Ovary (tissue), 9 donors: ENCODE data around the gene XPC. TPM values are rescaled to one million over a fixed set of nuclear protein-coding genes. Genes with fewer than 3 reads are reported as not detected.

Source experiments
- DNase-seq, 5 donors: peaks; one replicate each; pipeline ENCODE4 v3.0.0-alpha.2; 2019 to 2020
- H3K27ac ChIP-seq, 2 donors: fragments of 200-600 bp; one replicate each; pipeline versions ENCODE4 v1.5.1 to v1.8.0; 2019 to 2022
- H3K27me3 ChIP-seq: fragments of 200-600 bp; one replicate; pipeline ENCODE4 v1.8.0; 2022
- H3K36me3 ChIP-seq: fragments of 200-600 bp; sonication (generic); one replicate; pipeline ENCODE4 v1.5.1; 2019
- H3K4me1 ChIP-seq: one replicate; pipeline ENCODE4 v1.8.1; 2013; ENCODE audit warnings: mild to moderate bottlenecking, moderate library complexity; ENCODE audit not compliant: insufficient read depth
- H3K4me3 ChIP-seq: fragments of 200-600 bp; sonication (generic); one replicate; pipeline ENCODE4 v1.5.1; 2017
- H3K9me3 ChIP-seq, 2 donors: fragments of 200-600 bp in 1 of 2; sonication (generic) in 1 of 2; one replicate each; pipeline versions ENCODE4 v1.5.1 to v1.8.1; 2013 to 2019; ENCODE audit warnings: mild to moderate bottlenecking in 1 of 2, moderate library complexity in 1 of 2
- EP300 ChIP-seq: sonication (generic); formaldehyde crosslinking; IDR thresholded peaks from one replicate; pipeline ENCODE4 v1.6.1; 2017; ENCODE audit warnings: antibody characterized with exemption
- POLR2A ChIP-seq: fragments of 450-650 bp; IDR thresholded peaks from one replicate; pipeline ENCODE4 v1.6.1; 2017; ENCODE audit warnings: antibody characterized with exemption, mild to moderate bottlenecking, moderate library complexity
- WGBS, 3 donors: extraction: QIAGEN DNeasy Blood & Tissue Kit in 1 of 3; methylation state at CpG; one replicate each; pipeline versions ENCODE4 v1.1.5 to v1.1.7; 2013 to 2017; 5-methylcytosine and 5-hydroxymethylcytosine counted together
- intact Hi-C, 4 donors: fragments of 100-400 bp; cut with DNase I; formaldehyde crosslinking; loops; one replicate each; pipeline versions ENCODE4 v1.11.0 to v1.15.1; 2022 to 2023
- polyA plus RNA-seq, 2 donors: library from polyadenylated mRNA; stranded (reverse); fragments of 200-250 nt in 1 of 2; fragments of 350-450 nt in 1 of 2; fragmentation: Illumina TruSeq in 1 of 2; extraction: RNeasy Lipid Tissue Mini Kit (QIAGEN cat#74804) in 1 of 2; gene quantifications; one replicate each; pipeline ENCODE4 v1.2.3, GENCODE V29; 2013 to 2014
- total RNA-seq, 7 donors: library from RNA; depleted of rRNA in 2 of 7; stranded (reverse); fragments of >200 nt in 2 of 7; fragmentation: NEBNext Ultra II Directional in 3 of 7; extraction: Animal tissue kit (Norgen Biotek cat#: 25700) in 3 of 7; gene quantifications; one replicate each; pipeline versions ENCODE4 v1.1.0 to v1.2.4, GENCODE V29; 2016 to 2023
- TF ChIP-seq, protein P1 (sequence below), 3 donors: fragments of 450-650 bp in 2 of 3; fragments of 200-600 bp in 1 of 3; IDR thresholded peaks; one replicate each; pipeline versions ENCODE4 v1.5.1 to v1.8.0; 2016 to 2022; ENCODE audit warnings: antibody characterized with exemption in 3 of 3, mild to moderate bottlenecking in 1 of 3
- donor health status: DM: no; HTN: no; CAD: no; lungs with moderate emphysema.
- donor health status: DM: no; HTN: no; CAD: no.
- donor health status: Bipolar disorder and iron deficiency.
- donor health status: DM: yes; HTN: yes; CAD: no.
- donor health status: DM: no; HTN: no; CAD: no.
- donor health status: DM: yes; HTN: yes; CAD: no.

The XPC gene
- total and polyA plus RNA-seq, 9 donors, result 36.2 to 63.1 (median 40.6) TPM

- TF ChIP-seq POLR2A (no peak), EP300 (no peak)
- TF ChIP-seq, protein P1, sequence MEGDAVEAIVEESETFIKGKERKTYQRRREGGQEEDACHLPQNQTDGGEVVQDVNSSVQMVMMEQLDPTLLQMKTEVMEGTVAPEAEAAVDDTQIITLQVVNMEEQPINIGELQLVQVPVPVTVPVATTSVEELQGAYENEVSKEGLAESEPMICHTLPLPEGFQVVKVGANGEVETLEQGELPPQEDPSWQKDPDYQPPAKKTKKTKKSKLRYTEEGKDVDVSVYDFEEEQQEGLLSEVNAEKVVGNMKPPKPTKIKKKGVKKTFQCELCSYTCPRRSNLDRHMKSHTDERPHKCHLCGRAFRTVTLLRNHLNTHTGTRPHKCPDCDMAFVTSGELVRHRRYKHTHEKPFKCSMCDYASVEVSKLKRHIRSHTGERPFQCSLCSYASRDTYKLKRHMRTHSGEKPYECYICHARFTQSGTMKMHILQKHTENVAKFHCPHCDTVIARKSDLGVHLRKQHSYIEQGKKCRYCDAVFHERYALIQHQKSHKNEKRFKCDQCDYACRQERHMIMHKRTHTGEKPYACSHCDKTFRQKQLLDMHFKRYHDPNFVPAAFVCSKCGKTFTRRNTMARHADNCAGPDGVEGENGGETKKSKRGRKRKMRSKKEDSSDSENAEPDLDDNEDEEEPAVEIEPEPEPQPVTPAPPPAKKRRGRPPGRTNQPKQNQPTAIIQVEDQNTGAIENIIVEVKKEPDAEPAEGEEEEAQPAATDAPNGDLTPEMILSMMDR (IDR thresholded peaks at IDR 0.05), result no peak
- 89 to 91% (median 91%) methylated on average over 10 of the region's 10 CpGs for WGBS, 3 donors
- no peaks in the 10 kb centered on the region for H3K27me3 ChIP-seq
- H3K4me1 ChIP-seq, result peaks cover 4% of the 10 kb centered on the region
- no peaks in the 10 kb centered on the region for H3K9me3 ChIP-seq
- intact Hi-C loops, result no loop called here
- DNase-seq, result no peak
- H3K4me3 ChIP-seq, result no peak overlapping the region
- no peaks in the 10 kb centered on the region for H3K36me3 ChIP-seq
- H3K27ac ChIP-seq, result no peak overlapping the region
Observed at GRCh38 chr3:14133188-14133800, 45.1 kb downstream of the XPC start.

DNA sequence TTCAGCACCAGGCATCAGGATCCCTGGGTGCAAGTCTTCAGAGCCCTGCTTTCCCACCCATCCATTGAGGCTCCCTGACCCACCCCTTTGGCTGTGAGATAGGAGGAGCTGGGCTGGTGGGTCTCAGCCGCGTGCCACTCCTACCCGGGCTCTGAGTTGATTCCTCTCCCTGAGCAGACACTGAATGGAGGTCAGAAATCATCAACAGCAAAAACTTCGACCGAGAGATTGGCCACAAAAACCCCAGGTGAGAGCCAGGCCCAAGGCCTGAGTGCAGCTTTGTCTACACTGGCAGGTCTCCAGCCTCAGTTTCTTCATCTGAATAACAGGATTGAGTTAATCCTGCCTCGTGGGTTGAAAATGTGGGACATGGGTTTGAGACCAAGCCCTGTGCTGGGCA is 45.7 kb downstream of the XPC start:
- no peak overlapping the region for H3K27ac ChIP-seq
- H3K27me3 ChIP-seq, result no peaks in the 10 kb centered on the region
- 89 to 96% (median 92%) methylated on average over 6 of the region's 6 CpGs for WGBS, 3 donors
- intact Hi-C loops, result no loop called here
- no peaks in the 10 kb centered on the region for H3K36me3 ChIP-seq
- no peaks in the 10 kb centered on the region for H3K9me3 ChIP-seq
- H3K4me1 ChIP-seq, result peaks cover 4% of the 10 kb centered on the region
- H3K4me3 ChIP-seq, result no peak overlapping the region
- DNase-seq, result no peak
- TF ChIP-seq EP300 (no peak), POLR2A (no peak)
- TF ChIP-seq, protein P1 (IDR thresholded peaks at IDR 0.05), result no peak

DNA sequence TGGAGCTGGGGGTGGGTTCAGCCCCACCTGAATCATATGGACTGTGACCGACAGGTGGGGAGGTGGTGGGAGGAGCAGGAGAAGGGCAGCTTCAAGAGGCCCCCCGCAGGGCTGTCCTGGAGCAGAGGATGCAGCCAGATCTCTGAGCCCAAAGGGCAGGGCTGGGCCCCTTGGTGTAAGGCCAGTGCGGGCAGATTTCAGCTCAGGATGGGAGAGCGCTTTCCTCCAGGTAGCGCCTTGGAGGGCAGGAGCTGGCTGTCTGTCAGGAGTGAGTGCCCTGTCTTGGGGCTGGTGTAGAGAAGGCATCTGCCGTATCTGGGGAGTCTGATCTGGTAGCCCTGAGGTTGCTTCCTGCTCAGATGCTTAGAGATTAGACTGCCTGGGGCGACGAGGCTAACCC is 46.3 kb downstream of the XPC start:
- H3K36me3 ChIP-seq, result no peaks in the 10 kb centered on the region
- no peak for DNase-seq

DNA sequence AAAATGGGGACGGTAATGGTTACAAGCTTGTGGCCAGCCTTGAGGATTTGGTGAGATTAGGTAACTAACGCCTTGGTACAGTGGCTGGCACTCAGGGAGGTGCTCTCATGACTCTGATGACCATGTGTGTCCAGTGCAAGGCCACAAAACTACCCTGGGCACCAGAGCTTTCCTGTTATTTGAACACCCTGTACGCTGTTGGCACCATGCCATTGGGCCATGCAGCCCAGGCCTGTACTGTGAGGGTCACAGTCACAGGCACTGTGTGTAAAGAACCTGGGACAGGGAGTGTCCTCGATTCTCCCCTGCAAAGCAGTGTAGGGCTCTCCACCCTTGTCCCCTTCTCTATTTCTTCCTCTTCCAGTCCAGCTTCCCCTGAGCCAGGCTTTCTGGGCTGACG is 47.3 kb downstream of the XPC start:
- intact Hi-C loops, result no loop called here
- no peak for DNase-seq
- Histone ChIP-seq H3K27ac (no peak overlapping the region), H3K36me3 (no peaks in the 10 kb centered on the region), H3K27me3 (no peaks in the 10 kb centered on the region), H3K4me1 (peaks cover 13% of the 10 kb centered on the region), H3K9me3 (no peaks in the 10 kb centered on the region), H3K4me3 (no peak overlapping the region)
- 71 to 91% (median 78%) methylated on average over 5 of the region's 5 CpGs for WGBS, 3 donors
- TF ChIP-seq EP300 (no peak), POLR2A (no peak)
- TF ChIP-seq, protein P1 (IDR thresholded peaks at IDR 0.05), result no peak

More for the DNA sequence above, 46.3 kb downstream of the XPC start:
- 84 to 93% (median 91%) methylated on average over 8 of the region's 8 CpGs for WGBS, 3 donors
- no peak overlapping the region for H3K27ac ChIP-seq
- TF ChIP-seq, protein P1 (IDR thresholded peaks at IDR 0.05), result no peak
- TF ChIP-seq EP300 (no peak), POLR2A (no peak)
- H3K4me1 ChIP-seq, result peaks cover 5% of the 10 kb centered on the region
- H3K4me3 ChIP-seq, result no peak overlapping the region
- no peaks in the 10 kb centered on the region for H3K9me3 ChIP-seq
- intact Hi-C loops, result no loop called here
- H3K27me3 ChIP-seq, result no peaks in the 10 kb centered on the region
